Measurements from ENCODE around the gene CDH10. TPM values are rescaled to one million over a fixed set of nuclear protein-coding genes. Genes with fewer than 3 reads are reported as not detected.

CDH10 gene
- total RNA-seq, 2 donors from 2014 or later: 0.82 to 1.6 TPM

GRCh38 chr5:24643156-24643555, 1.6 kb downstream of the CDH10 start:
- Mint-ChIP-seq H3K9me3 (no peaks in the 10 kb centered on the region), H3K4me3 (no peak overlapping the region), H3K4me1 (peaks cover 18% of the 10 kb centered on the region), H3K27ac (no peak overlapping the region), H3K27me3 (ENCODE audit: insufficient read depth) (peaks cover 32% of the 10 kb centered on the region), H3K36me3 (ENCODE audit: low read depth) (no peaks in the 10 kb centered on the region)
- H3K9me3 ChIP-seq (ENCODE audit: control insufficient read depth, low read length): no peaks in the 10 kb centered on the region
- H3K4me3 ChIP-seq (ENCODE audit: low read length): no peak overlapping the region
- H3K9ac ChIP-seq (ENCODE audit: extremely low read depth, low read length, poor library complexity, severe bottlenecking): no peak overlapping the region
- no peaks in the 10 kb centered on the region for H3K4me1 ChIP-seq (ENCODE audit: control insufficient read depth, insufficient read depth, low read length)
- H3K36me3 ChIP-seq (ENCODE audit: control insufficient read depth, insufficient read depth, low read length): no peaks in the 10 kb centered on the region
- H3K27me3 ChIP-seq (ENCODE audit: control insufficient read depth, insufficient read depth, low read length, poor library complexity, severe bottlenecking): no peaks in the 10 kb centered on the region
- no peak for DNase-seq
- 67 to 83% methylated on average over 3 to 5 of the region's 5 CpGs for WGBS, 2 experiments (ENCODE audit: insufficient coverage in 1 of 2, insufficient read length in 1 of 2)
- TF ChIP-seq CTCF (conservative IDR thresholded peaks at IDR 0.05): no peak
- no peak overlapping the region for H3K27ac ChIP-seq (ENCODE audit: low read depth, low read length)

- no peak overlapping the region for H3K27ac ChIP-seq (ENCODE audit: low read depth, low read length)
- no peaks in the 10 kb centered on the region for H3K36me3 ChIP-seq (ENCODE audit: control insufficient read depth, insufficient read depth, low read length)
- 55% methylated on average over 1 of the region's 1 CpG; no CpG with 5 or more reads in 1 of the 2 experiments for WGBS, 2 experiments (ENCODE audit: insufficient coverage in 1 of 2, insufficient read length in 1 of 2)
- no peak overlapping the region for H3K4me3 Mint-ChIP-seq
- peaks cover 32% of the 10 kb centered on the region for H3K27me3 Mint-ChIP-seq (ENCODE audit: insufficient read depth)
- H3K9ac ChIP-seq (ENCODE audit: extremely low read depth, low read length, poor library complexity, severe bottlenecking): no peak overlapping the region
- no peaks in the 10 kb centered on the region for H3K4me1 ChIP-seq (ENCODE audit: control insufficient read depth, insufficient read depth, low read length)
- no peaks in the 10 kb centered on the region for H3K36me3 Mint-ChIP-seq (ENCODE audit: low read depth)
- H3K9me3 Mint-ChIP-seq: no peaks in the 10 kb centered on the region
- H3K27me3 ChIP-seq (ENCODE audit: control insufficient read depth, insufficient read depth, low read length, poor library complexity, severe bottlenecking): no peaks in the 10 kb centered on the region
- H3K9me3 ChIP-seq (ENCODE audit: control insufficient read depth, low read length): no peaks in the 10 kb centered on the region
- H3K27ac Mint-ChIP-seq: no peak overlapping the region
- peak; percentile 54 for DNase-seq
- TF ChIP-seq CTCF (conservative IDR thresholded peaks at IDR 0.05): peak; percentile 79
- no peak overlapping the region for H3K4me3 ChIP-seq (ENCODE audit: low read length)
- H3K4me1 Mint-ChIP-seq: peaks cover 18% of the 10 kb centered on the region
Measured at GRCh38 chr5:24642022-24642421, 2.8 kb downstream of the CDH10 start.

GRCh38 chr5:24635209-24635608, 9.6 kb downstream of the CDH10 start:
- Histone ChIP-seq H3K27ac (ENCODE audit: low read depth, low read length) (no peak overlapping the region), H3K9ac (ENCODE audit: extremely low read depth, low read length, poor library complexity, severe bottlenecking) (no peak overlapping the region), H3K4me3 (ENCODE audit: low read length) (no peak overlapping the region), H3K27me3 (ENCODE audit: control insufficient read depth, insufficient read depth, low read length, poor library complexity, severe bottlenecking) (no peaks in the 10 kb centered on the region), H3K9me3 (ENCODE audit: control insufficient read depth, low read length) (peaks cover 1% of the 10 kb centered on the region), H3K4me1 (ENCODE audit: control insufficient read depth, insufficient read depth, low read length) (no peaks in the 10 kb centered on the region), H3K36me3 (ENCODE audit: control insufficient read depth, insufficient read depth, low read length) (no peaks in the 10 kb centered on the region)
- DNase-seq: no peak
- Mint-ChIP-seq H3K27me3 (ENCODE audit: insufficient read depth) (peaks cover 8% of the 10 kb centered on the region), H3K27ac (no peak overlapping the region), H3K36me3 (ENCODE audit: low read depth) (no peaks in the 10 kb centered on the region), H3K4me1 (peaks cover 12% of the 10 kb centered on the region), H3K9me3 (no peaks in the 10 kb centered on the region), H3K4me3 (no peak overlapping the region)
- TF ChIP-seq CTCF (conservative IDR thresholded peaks at IDR 0.05): no peak
- 78 to 94% methylated on average over 4 to 5 of the region's 5 CpGs for WGBS, 2 experiments (ENCODE audit: insufficient coverage in 1 of 2, insufficient read length in 1 of 2)
